HFFc6 (cell line): Measurements from ENCODE around the gene C10orf90. TPM values are rescaled to one million over a fixed set of nuclear protein-coding genes. Genes with fewer than 3 reads are reported as not detected.

ENCODE experiments used
- DNase-seq: peaks from one replicate; pipeline ENCODE4 v3.0.0-alpha.2; 2018
- H3K27ac Mint-ChIP-seq: 2 replicates; pipeline ENCODE4 v1.8.0; 2020; ENCODE audit warnings: mild to moderate bottlenecking, mixed read lengths
- H3K27me3 Mint-ChIP-seq: 2 replicates; pipeline ENCODE4 v1.8.0; 2021; ENCODE audit warnings: mild to moderate bottlenecking, moderate library complexity, mixed read lengths; ENCODE audit not compliant: insufficient read depth
- H3K36me3 Mint-ChIP-seq: 2 replicates; pipeline ENCODE4 v1.8.0; 2021; ENCODE audit warnings: low read depth, mixed read lengths
- H3K4me1 Mint-ChIP-seq: 2 replicates; pipeline ENCODE4 v1.8.0; 2020; ENCODE audit warnings: low read depth, mixed read lengths
- H3K4me3 Mint-ChIP-seq: 2 replicates; pipeline ENCODE4 v1.8.0; 2020; ENCODE audit warnings: mild to moderate bottlenecking, moderate library complexity, mixed read lengths
- H3K9me3 Mint-ChIP-seq: 2 replicates; pipeline ENCODE4 v1.8.0; 2020; ENCODE audit warnings: mild to moderate bottlenecking, mixed read lengths
- total RNA-seq, 6 experiments: library from RNA; stranded (reverse); fragmentation: NEBNext Ultra II Directional; extraction: Animal tissue kit (Norgen Biotek cat#: 25700); gene quantifications; 2 replicates in 1 of 6; 3 replicates in 5 of 6; pipeline ENCODE4 v1.2.3, GENCODE V29; 2021
- TF ChIP-seq, protein P1 (sequence below): fragments of 200-600 bp; sonication (generic); IDR thresholded peaks from 2 replicates; pipeline ENCODE4 v1.5.0; 2021; ENCODE audit warnings: antibody characterized with exemption, mild to moderate bottlenecking

Gene C10orf90
- total RNA-seq, 6 experiments from 2014 or later, result not detected

GRCh38 chr10:126592901-126593300, 77.6 kb downstream of the C10orf90 start:
- H3K36me3 Mint-ChIP-seq, result no peaks in the 10 kb centered on the region
- H3K4me3 Mint-ChIP-seq, result no peak overlapping the region
- H3K27ac Mint-ChIP-seq, result no peak overlapping the region
- peaks cover 3% of the 10 kb centered on the region for H3K27me3 Mint-ChIP-seq
- TF ChIP-seq, protein P1, sequence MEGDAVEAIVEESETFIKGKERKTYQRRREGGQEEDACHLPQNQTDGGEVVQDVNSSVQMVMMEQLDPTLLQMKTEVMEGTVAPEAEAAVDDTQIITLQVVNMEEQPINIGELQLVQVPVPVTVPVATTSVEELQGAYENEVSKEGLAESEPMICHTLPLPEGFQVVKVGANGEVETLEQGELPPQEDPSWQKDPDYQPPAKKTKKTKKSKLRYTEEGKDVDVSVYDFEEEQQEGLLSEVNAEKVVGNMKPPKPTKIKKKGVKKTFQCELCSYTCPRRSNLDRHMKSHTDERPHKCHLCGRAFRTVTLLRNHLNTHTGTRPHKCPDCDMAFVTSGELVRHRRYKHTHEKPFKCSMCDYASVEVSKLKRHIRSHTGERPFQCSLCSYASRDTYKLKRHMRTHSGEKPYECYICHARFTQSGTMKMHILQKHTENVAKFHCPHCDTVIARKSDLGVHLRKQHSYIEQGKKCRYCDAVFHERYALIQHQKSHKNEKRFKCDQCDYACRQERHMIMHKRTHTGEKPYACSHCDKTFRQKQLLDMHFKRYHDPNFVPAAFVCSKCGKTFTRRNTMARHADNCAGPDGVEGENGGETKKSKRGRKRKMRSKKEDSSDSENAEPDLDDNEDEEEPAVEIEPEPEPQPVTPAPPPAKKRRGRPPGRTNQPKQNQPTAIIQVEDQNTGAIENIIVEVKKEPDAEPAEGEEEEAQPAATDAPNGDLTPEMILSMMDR, result no peak
- H3K9me3 Mint-ChIP-seq, result no peaks in the 10 kb centered on the region; the same call in 1 of the 2 replicates
- no peak for DNase-seq
- H3K4me1 Mint-ChIP-seq, result no peaks in the 10 kb centered on the region

DNA sequence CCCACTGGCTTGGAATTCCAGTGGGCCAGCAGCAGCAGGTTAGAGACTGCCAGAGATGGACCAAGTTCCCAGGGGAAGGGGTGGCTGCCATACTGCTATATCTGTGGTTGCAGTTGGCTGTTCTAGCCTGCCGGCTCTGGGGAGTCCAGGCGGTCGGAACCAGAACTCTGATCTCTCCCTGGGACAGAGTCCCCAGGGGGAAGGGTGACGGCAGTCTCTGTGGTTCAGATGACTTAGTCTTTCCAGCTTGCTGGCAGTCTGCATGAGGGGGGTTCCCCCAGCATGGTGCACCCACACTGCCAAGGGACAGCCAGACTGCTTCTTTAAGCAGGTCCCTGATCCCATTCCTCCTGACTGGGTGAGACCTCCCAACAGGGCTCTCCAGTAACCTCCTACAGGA, 82.5 kb downstream of the C10orf90 start:
- TF ChIP-seq, protein P1, result no peak
- H3K27me3 Mint-ChIP-seq, result peaks cover 10% of the 10 kb centered on the region
- H3K27ac Mint-ChIP-seq, result no peak overlapping the region

GRCh38 chr10:126586878-126587277, 83.6 kb downstream of the C10orf90 start:
- H3K4me1 Mint-ChIP-seq, result no peaks in the 10 kb centered on the region
- no peak for DNase-seq
- H3K27me3 Mint-ChIP-seq, result peaks cover 12% of the 10 kb centered on the region
- H3K4me3 Mint-ChIP-seq, result no peak overlapping the region
- H3K27ac Mint-ChIP-seq, result no peak overlapping the region
- TF ChIP-seq, protein P1, result no peak
- H3K36me3 Mint-ChIP-seq, result no peaks in the 10 kb centered on the region
- H3K9me3 Mint-ChIP-seq, result peaks cover 3% of the 10 kb centered on the region; the same call in 1 of the 2 replicates

More for the DNA sequence above, 82.5 kb downstream of the C10orf90 start:
- no peak for DNase-seq
- Mint-ChIP-seq H3K4me3 (no peak overlapping the region), H3K36me3 (no peaks in the 10 kb centered on the region), H3K9me3 (peaks cover 3% of the 10 kb centered on the region; the same call in 1 of the 2 replicates), H3K4me1 (no peaks in the 10 kb centered on the region)

GRCh38 chr10:126586128-126586527, 84.4 kb downstream of the C10orf90 start:
- Mint-ChIP-seq H3K9me3 (peaks cover 3% of the 10 kb centered on the region; the same call in 1 of the 2 replicates), H3K36me3 (no peaks in the 10 kb centered on the region), H3K4me3 (no peak overlapping the region), H3K4me1 (no peaks in the 10 kb centered on the region), H3K27ac (no peak overlapping the region), H3K27me3 (peaks cover 12% of the 10 kb centered on the region)
- TF ChIP-seq, protein P1, result no peak
- no peak for DNase-seq

DNA sequence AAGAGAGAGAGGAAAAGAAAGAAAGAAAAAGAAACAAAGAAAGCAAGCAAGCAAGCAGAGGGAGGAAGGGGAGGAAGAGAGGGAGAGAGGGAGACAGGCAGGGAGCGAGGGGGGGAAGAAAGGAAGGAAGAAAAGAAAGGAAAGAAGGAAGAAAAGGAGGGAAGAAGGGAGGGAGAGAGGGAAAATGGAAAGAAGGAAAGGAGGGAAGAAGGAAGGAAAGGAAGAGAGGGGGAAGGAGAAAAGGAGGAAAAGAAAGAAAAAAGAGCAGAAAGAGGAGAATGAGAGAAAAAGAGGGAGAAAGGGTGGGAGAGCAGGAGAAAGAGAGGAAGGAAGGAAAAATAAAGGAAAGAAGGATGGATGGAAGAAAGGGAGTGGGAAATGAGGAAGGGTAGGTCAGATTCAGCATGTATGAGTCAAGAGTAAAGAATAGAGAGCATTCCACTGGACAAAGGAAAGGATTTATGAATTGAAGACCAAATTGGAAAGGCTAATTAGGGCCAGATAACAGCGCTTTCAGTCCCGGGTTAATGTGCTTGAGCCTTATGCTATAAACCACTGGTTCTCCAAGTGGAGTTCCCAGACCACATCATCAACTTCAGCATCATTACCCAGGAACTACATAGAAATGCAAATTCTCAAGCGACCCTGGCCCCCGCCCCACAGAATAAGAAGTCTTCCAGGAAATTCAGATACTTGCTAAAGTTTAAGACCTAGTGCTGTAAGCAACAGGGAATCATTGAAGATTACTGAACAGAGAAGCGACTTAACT, 85.1 kb downstream of the C10orf90 start:
- no peaks in the 10 kb centered on the region for H3K36me3 Mint-ChIP-seq
- no peak overlapping the region for H3K4me3 Mint-ChIP-seq
- no peak overlapping the region for H3K27ac Mint-ChIP-seq
- peaks cover 12% of the 10 kb centered on the region for H3K27me3 Mint-ChIP-seq
- H3K4me1 Mint-ChIP-seq, result no peaks in the 10 kb centered on the region
- DNase-seq, result no peak
- TF ChIP-seq, protein P1, result no peak
- H3K9me3 Mint-ChIP-seq, result peaks cover 3% of the 10 kb centered on the region; the same call in 1 of the 2 replicates
